GM21390 (cell line): ENCODE results near the gene GIPC1.
"Not testable (repeated sequence)": the region's sequence is repeated elsewhere in the genome, so short reads cannot be mapped to it uniquely, and the experiment has no call there.

Experiments
- ATAC-seq: cut with Tn5 transposase; IDR thresholded peaks from one replicate; pipeline ENCODE4 v1.9.1; 2021; ENCODE audit not compliant: unreplicated experiment

GIPC1 gene

DNA sequence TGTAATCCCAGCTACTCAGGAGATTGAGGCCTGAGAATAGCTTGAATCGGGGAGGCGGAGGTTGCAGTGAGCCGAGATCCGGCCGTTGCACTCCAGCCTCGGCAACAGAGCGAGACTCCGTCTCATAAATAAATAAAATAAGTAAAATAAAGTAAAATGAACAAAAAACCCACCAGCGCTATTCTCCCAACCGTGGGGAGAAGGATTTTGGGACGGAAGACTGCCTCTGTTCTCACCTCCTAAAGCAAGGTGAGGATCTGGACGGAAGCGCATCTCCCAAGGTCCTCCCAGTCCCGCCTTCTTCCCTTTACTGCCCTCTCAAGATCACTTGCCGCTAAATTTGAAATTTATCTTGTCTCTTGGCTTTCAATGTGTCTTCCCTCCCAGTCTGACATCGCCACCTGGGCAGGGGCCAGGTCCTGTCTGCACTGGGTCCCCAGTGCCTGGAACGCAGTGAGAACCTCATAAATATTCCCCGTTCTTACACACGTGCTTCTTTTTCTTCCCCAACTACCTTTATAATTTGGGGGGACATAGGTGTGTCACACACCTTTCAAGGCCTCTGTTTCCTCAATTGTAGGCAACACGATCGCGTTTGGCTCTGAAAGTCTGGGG, 23.4 kb upstream of the GIPC1 start:
- ATAC-seq, result no peak

- ATAC-seq, result peak; percentile 56
Observed at GRCh38 chr19:14517840-14518505, 22.0 kb upstream of the GIPC1 start, which contains the start of gene DNAJB1. Gene DNAJB1, minus strand, starts transcription at chr19:14518397. Its CDS starts 48 bp downstream, at chr19:14518349.

DNA sequence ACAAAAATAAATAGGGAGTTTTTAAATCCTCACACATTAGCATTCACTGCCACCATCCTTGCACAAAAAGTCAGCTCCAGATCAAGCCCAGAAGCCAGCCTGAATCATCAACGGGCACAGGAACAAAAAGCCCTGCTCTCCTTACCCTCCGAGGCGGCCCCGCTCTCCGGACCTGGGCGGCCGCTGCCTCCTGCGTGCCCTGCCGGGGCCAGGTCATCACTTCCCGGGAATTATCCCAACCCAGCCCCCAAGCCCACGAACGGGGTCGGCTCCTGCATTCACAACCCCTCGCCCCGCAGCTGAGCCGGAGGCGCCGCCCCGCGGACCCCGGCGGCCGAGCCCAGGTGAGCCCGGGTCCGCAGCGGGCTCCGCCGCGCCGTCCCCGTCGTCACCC, 21.5 kb upstream of the GIPC1 start:
- ATAC-seq, result peak; percentile 6

DNA sequence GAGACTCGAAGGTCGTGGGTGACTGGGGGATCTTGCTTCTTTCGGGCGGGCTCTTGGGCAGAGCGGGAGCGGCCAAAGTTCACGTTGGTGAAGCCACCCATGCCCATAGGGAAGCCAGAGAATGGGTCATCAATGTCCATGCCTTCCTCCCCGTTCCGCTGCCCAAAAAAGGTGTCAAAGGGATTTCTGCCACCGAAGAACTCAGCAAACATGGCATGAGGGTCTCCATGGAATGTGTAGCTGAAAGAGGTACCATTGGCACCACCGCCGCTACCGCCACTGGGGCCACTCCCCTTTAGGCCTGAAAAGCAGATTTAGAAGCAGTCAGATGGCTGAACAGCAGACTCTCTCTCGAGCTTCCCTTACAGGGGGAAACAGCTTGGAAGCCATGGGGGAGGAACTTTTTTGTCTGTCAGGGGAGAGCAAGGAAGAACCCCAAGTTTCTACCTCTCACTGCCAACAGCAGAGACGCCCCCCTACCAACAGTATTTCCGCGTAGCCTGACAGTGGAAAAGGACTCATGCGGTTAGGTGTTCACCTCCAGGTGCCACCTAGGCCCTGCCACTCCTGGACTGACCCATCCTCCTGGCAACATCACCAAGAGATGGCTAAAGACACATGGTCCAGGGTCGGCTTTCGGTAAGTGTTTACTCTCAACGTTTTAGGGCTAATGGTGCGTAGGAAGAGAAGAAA, 21.0 kb upstream of the GIPC1 start:
- no peak for ATAC-seq

- no peak for ATAC-seq
Observed at GRCh38 chr19:14516048-14516534, 20.2 kb upstream of the GIPC1 start.

DNA sequence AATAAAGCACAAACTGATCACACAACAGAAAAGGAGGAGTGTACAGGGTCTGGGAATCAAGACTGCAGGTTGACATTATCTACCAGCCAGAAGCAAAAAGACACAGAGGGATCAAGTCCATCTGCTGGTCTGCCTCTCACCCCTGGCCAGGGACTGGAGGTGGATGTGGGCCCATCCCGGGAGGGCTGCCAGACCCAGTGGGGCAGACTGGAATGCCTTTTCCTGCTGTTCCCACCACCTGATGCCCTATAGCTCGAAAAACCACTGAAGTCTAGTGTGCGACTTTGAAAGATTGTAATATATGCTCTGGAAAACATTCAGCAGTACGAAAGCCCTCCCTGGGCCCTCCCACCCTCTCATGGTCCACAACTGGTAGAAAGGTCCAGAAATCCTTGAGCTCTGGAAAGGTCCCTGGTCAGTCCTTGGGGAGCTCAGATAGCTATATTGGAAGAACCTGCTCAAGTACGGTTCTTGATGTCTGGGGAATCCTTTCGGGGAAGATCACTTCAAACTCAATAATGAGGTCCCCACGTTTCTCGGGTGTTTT, 19.6 kb upstream of the GIPC1 start:
- no peak for ATAC-seq

DNA sequence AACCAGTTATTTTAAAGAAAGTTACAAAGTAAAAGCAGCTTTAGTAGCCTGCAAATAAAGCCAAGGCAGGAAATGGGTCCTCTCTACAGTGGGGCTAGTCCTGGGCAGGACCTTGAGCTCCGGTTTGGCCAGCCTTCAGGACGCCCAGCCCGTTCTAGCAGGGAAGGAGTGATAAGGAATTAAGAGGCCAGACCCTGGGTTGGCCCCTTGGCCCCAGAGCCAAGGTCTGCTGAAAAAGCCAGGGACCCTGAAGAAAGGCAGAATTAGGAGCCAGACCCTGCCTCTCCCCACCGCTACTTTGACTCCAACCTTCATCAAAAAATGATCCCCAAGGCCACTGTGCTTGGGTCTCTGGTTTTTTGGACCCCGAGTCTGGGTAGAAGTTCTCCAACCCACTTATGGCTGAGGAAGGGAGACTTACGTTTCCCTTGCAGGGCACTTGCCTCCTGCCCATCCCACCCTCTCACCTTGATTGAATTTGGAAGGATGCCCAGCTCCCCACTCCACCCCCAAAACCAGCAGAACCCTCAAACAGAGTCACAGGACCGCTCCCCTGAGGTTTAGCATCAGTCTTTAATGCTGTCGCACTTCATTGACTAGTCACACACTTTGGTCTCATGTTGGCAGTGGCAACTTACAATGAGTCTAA, 18.4 kb upstream of the GIPC1 start:
- ATAC-seq, result no peak

DNA sequence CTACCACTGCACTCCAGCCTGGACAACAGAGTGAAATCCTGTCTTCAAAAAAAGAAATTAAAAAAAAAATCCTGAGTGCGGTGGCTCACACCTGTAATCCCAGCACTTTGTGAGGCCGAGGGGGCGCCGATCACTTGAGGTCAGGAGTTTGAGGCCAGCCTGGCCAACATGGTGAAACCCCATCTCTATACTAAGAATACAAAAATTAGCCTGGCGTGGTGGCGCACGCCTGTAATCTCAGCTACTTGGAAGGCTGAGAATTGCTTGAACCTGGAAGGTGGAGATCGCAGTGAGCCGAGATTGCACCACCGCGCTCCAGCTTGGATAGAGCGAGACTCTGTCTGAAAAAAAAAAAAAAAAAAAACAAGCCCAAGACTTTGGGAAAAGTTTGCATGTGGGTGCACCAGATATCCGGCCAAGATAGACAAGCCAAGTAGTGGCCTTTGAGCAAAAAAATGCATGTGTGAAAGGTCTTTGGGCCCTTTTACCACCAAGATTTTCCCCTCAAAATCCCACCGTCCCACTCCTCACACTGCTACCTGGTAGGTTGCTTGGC, 16.6 kb upstream of the GIPC1 start:
- ATAC-seq, result no peak

- no peak for ATAC-seq
Observed at GRCh38 chr19:14511229-14511593, 15.3 kb upstream of the GIPC1 start.

DNA sequence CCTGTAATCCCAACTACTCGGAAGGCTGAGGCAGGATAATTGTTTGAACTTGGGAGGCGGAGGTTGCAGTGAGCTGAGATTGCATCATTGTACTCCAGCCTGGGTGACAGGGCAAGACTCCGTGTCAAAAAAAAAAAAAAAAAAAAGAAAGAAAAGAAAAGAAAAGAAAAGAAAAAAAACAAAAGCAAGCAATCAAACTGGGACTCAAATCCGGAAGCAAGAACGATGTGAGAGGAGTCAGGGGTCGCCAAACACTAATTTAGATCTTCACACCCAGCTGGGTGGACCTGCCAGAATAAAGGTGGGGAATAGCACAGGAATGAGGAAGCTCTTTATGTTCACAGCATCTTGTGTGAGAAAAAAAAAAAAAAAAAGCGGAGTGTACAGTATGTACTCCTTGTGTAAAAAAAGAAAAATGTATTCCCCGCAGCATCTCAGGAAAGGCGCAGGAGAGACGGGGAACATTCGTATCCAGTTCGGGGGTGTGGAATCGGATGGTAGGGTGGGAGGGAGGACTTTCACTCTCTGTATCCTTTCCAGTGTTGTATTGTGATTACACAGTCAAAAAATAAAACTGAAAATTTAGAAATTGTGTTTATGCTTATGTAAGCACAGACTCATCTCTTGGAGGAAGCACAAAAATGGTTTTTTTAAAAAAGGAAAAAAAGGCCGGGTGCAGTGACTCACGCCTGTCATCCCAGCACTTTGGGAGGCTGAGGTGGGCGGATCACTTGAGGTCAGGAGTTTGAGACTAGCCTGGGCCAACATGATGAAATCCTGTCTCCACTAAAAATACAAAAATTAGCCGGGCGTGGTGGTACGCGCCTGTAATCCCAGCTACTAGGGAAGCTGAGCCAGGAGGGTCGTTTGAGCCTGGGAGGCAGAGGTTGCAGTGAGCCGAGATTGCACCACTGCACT, 14.6 kb upstream of the GIPC1 start:
- no peak for ATAC-seq

DNA sequence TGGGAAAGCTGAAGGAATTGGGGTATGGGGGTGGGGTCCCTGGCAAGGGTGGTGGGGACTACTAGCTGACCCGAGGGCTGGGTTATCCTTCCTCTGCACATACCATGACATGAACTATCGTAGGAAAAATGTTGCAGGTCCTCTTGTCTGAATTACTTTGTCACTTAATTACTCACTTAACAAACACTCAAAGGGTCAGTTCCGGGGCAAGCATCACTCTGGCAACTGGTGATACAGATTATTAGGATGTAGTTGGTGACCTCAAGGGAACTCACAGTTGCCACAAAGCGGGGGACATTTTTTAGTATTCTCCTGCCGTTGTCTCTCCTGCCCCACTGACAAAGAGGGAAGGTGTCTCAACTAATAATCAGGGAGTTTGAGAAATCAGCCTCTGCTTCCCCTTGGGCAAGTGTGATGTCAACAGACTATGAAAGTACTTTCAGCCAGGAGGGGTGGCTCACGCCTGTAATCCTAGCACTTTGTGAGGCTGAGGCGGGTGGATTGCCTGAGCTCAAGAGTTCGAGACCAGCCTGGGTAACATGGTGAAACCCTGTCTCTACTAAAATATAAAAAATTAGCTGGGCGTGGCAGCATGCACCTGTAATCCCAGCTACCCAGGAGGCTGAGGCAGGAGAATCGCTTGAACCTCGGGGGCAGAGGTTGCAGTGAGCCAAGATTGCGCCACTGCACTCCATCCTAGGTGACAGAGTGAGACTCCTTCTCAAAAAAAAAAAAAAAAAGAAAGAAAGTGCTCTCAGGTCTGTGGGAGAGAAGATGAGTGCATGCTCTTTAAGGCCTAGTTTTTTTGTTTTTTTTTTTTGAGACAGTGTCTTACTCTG, 12.0 kb upstream of the GIPC1 start:
- no peak for ATAC-seq

- no peak for ATAC-seq
Observed at GRCh38 chr19:14505488-14506239, 9.7 kb upstream of the GIPC1 start.

- ATAC-seq, result not testable (repeated sequence)
Observed at GRCh38 chr19:14504575-14504974, 8.6 kb upstream of the GIPC1 start.

DNA sequence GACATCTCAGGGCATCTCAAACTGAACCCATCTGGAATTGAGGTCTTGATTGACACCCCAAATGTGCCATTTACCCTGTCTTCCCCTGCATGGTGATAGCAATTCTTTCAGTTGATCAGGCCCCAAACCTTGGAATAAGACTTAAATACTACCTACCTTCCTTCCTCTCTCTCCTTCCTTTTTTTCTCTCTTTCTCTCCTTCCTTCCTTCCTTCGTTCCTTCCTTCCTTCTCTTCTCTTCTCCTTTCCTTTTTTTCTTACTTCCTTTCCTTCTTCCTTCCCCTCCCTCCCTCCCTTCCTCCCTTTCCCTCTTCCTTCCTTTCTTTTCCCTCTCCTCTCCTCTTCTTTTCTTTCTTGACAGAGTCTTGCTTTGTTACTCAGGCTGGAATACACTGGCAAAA, 7.4 kb upstream of the GIPC1 start:
- ATAC-seq, result no peak

- ATAC-seq, result no peak
Observed at GRCh38 chr19:14502334-14503092, 6.6 kb upstream of the GIPC1 start.

DNA sequence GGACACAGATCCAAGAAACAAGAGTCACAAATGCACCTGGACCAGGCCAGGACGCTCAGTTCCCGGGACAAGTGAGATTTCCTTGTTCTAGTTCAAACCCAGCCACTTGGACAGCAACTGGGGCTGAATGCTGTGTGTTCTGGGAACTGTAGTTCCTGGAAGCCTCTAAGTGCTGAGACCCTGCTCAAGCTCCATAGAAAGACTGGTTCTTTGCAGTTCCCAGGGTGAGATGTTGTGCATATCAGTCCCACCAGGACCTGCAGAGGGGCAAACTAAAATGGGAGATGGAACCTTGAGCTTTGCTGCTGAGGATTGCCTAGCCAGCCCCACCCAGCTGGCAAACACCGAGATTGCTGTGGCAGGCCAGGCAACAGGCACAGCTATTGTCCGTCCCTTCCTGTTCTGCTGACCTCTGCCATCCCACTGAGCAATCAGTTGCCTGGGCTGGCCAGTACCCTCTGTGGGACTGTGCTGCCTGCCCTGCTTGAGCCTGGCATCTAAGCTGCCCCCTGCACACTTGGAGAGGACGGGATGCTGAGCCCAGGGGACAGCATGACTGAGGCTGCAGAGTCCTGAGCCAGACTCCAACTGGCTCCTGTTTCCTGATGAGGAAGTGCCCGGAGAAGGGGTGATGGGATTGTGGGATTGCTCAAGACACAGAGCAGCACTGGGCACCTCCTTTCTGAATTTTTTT, 1.4 kb upstream of the GIPC1 start:
- ATAC-seq, result no peak

GRCh38 chr19:14496834-14497227, 904 bp upstream of the GIPC1 start:
- no peak for ATAC-seq
